T-helper 22 cell (primary cell): ENCODE measurements around the gene SMPD2.

Experiments used
- DNase-seq: peaks from one replicate; pipeline ENCODE4 v3.0.0-alpha.2; 2020; ENCODE audit warnings: low read depth

Gene SMPD2

DNA sequence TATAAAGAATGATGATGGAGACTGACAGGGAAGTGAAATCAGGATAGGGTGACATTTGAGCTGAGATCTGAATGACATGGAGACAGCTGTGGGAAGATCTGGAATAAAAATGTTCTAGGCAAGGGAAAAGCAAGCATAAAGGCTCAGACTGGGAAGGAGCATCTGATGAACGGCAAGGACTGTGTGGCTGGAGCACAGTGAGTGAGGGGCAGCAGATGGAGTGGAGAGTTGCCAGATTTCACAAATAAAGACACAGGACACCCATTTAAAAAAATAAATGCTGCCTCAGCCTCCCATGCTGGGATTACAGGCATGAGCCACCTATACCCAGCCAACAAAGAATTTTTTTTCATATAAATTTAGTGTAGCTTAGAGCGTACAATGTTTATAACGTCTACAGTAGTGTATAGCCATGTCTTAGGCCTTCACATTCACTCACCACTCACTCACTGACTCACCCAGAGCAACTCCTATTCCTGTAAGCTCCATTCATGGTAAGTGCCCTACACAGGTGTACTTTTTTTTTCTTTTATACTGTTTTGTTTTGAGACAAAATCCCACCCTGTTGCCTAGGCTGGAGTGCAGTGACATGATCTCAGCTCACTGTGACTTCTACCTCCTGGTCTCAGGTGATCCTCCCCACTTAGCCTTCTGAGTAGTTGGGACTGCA, 44.9 kb downstream of the SMPD2 start:
- no peak for DNase-seq

DNA sequence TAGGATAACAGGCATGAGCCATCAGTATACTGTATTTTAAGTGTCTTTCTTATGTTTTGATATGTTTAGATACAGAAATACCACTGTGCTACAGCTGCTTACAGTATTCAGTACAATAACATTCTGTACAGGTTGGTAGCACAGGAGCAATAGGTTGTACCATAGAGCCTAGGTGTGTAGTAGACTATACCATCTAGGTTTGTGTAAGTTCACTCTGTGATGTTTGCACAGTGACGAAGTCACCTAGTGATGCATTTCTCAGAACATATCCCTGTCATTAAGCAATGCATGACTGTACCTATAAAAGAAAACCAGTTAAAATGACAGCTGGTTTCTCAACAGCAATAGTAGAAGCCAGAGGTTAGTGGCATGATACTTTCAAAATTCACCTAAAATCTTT, 45.5 kb downstream of the SMPD2 start:
- DNase-seq: no peak

DNA sequence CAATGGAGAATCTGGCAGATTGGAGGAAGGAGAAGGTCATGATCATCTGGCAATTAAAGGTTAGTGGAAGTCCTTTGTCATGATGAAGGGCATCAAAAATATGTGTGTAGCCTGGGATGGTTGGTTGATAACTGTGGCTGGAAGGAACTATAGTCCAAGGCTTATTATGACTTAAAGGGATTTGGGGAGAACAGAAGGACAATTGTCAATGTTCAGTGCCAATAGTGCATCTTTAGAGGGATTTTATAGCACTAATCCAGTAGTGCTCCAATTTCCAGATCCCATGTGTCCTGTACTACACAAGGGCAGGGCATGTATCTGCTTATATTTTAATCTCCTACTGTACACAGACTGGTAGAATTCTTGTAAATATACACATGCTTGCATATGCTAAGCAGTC, 47.5 kb downstream of the SMPD2 start:
- DNase-seq: no peak

DNA sequence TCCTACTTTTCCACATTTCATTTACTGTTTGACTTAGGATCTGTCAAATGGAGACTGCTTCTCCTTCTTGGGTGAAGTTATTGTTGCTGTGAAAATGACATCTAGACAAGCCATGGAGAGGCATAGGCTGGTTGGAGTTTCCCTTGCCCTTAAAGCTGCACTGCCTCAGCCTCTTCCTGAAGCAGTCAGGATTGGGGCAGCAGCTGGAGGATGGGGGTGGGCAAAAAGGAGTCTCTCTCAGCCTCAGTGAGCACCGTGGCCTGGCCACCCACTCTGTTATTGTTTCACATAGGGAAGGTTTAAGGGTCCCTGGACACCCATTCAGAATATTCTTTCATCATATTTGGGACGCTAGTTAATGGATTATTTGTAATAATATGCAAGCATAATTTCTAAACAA, 50.2 kb downstream of the SMPD2 start:
- no peak for DNase-seq

DNA sequence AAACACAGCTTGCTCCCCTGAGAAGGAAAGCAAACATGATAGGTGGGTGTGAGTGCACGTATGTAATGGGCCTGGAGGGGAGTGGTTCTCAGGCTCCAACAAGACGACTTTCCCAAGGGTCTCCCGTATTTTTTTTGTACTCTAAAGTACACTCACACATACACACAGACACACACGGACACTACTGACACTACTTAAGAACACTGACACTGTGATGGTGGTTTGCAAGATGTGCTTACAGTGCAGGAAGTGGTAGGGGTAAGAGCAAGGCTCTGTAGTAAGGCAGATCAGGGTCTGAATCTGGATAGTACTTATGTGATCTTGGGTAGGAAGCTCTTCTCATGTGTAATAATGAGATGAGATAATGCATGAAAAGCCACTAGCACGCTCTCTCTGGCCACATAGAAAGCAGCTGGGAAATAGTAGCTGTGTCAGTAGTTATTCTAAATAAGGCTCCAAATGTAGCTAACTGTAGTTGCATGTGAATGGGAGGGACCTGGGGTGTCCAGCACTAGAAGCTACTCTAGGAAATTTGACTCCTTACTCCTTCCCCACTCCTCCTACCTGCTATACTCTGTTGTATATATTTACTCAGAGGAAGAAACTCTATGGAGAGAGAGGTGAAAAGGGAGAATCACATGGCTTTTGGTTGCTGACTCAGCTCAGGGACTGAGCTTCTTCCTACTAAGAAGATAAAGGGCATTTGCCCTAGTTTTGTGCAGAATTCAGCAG, 50.8 kb downstream of the SMPD2 start:
- no peak for DNase-seq
